ENCODE measurements around the gene GPR32. TPM values are rescaled to one million over a fixed set of nuclear protein-coding genes. Genes with fewer than 3 reads are reported as not detected.
"Not testable (repeated sequence)": the region's sequence is repeated elsewhere in the genome, so short reads cannot be mapped to it uniquely, and the experiment has no call there.

Gene GPR32
- total RNA-seq, 1 donor from 2014 or later: not detected

DNA sequence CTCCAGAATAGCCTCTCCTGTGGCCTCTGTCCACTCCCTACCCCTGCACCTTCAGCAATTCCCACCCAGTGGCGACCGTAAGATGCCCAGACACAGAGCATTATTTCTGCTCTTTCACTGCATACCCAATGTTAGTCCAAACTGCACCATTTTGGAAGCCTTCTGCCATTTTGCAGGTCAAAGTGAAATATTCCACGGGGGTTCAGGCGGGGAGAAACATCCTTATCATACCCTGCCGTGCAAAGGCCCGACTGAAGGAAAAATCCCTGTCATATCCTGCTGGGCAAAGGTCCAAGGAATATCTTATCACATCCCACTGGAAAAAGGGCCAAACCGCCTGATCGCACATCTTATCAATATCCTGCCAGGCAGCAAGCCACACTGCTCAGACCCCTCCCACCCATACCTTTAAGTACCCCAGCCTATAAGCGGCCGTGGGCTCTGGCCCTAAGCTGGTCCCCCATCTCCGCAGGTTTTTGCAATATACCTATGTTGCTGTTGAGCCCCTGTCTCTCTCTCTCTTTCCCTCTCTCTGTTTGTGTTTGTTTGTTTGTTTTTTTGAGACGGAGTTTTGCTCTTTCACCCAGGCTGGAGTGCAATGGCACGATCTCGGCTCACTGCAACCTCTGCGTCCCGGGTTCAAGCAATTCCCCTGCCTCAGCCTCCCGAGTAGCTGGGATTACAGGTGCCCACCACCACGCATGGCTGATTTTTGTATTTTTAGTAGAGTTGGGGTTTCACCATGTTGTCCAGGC, 28.9 kb upstream of the GPR32 start:
- Histone ChIP-seq H3K9me3 (no peaks in the 10 kb centered on the region), H3K4me3 (no peak overlapping the region), H3K36me3 (no peaks in the 10 kb centered on the region), H3K4me1 (no peaks in the 10 kb centered on the region), H3K27ac (no peak overlapping the region), H3K27me3 (peaks cover 29% of the 10 kb centered on the region)
- intact Hi-C loops (cut with DNase I): no loop called here
- ATAC-seq (no peak), DNase-seq (no peak)
- TF ChIP-seq, protein P1, sequence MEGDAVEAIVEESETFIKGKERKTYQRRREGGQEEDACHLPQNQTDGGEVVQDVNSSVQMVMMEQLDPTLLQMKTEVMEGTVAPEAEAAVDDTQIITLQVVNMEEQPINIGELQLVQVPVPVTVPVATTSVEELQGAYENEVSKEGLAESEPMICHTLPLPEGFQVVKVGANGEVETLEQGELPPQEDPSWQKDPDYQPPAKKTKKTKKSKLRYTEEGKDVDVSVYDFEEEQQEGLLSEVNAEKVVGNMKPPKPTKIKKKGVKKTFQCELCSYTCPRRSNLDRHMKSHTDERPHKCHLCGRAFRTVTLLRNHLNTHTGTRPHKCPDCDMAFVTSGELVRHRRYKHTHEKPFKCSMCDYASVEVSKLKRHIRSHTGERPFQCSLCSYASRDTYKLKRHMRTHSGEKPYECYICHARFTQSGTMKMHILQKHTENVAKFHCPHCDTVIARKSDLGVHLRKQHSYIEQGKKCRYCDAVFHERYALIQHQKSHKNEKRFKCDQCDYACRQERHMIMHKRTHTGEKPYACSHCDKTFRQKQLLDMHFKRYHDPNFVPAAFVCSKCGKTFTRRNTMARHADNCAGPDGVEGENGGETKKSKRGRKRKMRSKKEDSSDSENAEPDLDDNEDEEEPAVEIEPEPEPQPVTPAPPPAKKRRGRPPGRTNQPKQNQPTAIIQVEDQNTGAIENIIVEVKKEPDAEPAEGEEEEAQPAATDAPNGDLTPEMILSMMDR (IDR thresholded peaks at IDR 0.05): no peak

DNA sequence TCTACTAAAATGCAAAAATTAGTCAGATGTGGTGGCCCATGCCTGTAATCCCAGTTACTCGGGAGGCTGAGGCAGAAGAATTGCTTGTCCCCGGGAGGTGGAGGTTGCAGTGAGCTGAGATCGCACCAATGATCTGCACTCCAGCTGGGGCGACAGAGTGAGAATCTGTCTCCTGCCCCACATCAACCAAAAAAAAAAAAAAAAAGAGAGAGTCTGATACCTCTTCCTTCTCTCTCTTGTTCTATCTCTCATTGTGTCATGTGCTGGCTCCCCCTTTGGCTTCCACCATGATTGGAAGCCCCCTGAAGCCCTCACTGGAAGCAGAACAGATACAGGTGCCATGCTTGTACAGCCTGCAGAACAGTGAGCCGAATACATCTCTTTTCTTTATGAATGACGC, 26.7 kb upstream of the GPR32 start:
- H3K27ac ChIP-seq: no peak overlapping the region
- DNase-seq: no peak
- TF ChIP-seq, protein P1 (IDR thresholded peaks at IDR 0.05): no peak

DNA sequence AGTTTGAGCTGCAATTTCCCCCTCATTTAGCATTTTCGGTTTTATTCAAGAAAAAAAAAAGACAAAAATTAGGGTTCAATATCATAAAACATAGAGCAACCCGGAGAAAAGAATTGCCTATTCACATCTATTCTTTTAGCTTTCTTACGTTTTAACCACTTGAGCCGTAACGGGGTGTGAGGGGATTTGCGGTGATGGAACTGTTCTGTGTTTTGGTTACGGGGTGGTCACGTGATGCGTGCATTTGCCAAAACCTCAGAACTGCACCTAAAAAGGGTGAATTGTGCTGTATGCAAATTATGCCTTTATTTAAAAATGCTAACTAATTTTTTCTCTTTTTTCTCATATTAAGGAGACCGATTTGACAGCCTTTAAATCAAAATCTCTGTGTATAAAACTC, 25.0 kb upstream of the GPR32 start:
- peaks cover 19% of the 10 kb centered on the region for H3K27me3 ChIP-seq
- TF ChIP-seq, protein P1 (IDR thresholded peaks at IDR 0.05): no peak
- H3K27ac ChIP-seq: no peak overlapping the region
- no peak overlapping the region for H3K4me3 ChIP-seq
- no peaks in the 10 kb centered on the region for H3K9me3 ChIP-seq
- H3K4me1 ChIP-seq: no peaks in the 10 kb centered on the region
- no peak for ATAC-seq
- intact Hi-C loops (cut with DNase I): no loop called here
- no peaks in the 10 kb centered on the region for H3K36me3 ChIP-seq
- no peak for DNase-seq

More for the DNA sequence above, 26.7 kb upstream of the GPR32 start:
- Histone ChIP-seq H3K27me3 (peaks cover 30% of the 10 kb centered on the region), H3K4me1 (no peaks in the 10 kb centered on the region), H3K4me3 (no peak overlapping the region), H3K9me3 (no peaks in the 10 kb centered on the region), H3K36me3 (no peaks in the 10 kb centered on the region)
- intact Hi-C loops (cut with DNase I): no loop called here
- ATAC-seq: no peak

DNA sequence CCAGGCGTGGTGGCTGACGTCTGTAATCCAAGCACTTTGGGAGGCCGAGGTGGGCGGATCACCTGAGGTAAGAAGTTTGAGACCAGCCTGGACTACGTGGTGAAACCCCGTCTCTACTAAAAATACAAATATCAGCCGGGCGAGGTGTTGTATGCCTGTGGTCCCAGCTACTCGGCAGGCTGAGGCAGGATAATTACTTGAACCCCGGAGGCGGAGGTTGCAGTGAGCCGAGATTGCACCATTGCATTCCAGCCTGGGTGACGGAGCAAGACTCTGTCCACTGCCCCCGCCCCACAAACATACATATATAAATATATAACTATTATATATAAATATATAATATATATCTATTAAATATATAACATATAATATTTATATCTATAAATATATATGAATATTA, 23.1 kb upstream of the GPR32 start:
- H3K27ac ChIP-seq; DNase-seq; ATAC-seq; H3K9me3 ChIP-seq; H3K36me3 ChIP-seq; intact Hi-C loops (cut with DNase I); H3K4me1 ChIP-seq; H3K4me3 ChIP-seq; H3K27me3 ChIP-seq: not testable (repeated sequence)

GRCh38 chr19:50749490-50749889, 20.8 kb upstream of the GPR32 start:
- DNase-seq (no peak), ATAC-seq (no peak)
- H3K27ac ChIP-seq: no peak overlapping the region
- H3K9me3 ChIP-seq: no peaks in the 10 kb centered on the region
- no peak overlapping the region for H3K4me3 ChIP-seq
- TF ChIP-seq, protein P1 (IDR thresholded peaks at IDR 0.05): no peak
- H3K36me3 ChIP-seq: no peaks in the 10 kb centered on the region
- intact Hi-C loops (cut with DNase I): no loop called here
- H3K27me3 ChIP-seq: peaks cover 4% of the 10 kb centered on the region
- H3K4me1 ChIP-seq: no peaks in the 10 kb centered on the region

DNA sequence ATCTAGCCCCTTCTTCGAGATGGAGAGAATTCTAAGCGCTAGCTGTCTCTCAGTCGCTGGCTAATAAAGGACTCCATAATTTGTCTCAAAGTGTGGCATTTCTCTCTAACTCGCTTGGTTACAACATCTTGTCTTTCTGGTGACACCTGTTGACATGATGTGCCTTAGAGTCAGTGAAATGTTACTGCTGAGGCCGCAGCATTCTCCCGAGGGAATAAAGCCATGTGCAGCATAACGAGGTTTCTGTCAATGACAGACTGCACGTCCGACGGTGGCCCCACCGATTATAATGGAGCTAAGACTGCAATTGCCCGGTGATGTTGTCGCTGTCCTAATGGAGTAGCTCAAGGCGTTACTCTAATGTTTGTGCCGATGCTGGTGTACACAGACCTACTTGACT, 20.3 kb upstream of the GPR32 start:
- intact Hi-C loops (cut with DNase I): no loop called here
- Histone ChIP-seq H3K4me3 (no peak overlapping the region), H3K27me3 (peaks cover 4% of the 10 kb centered on the region), H3K9me3 (no peaks in the 10 kb centered on the region), H3K4me1 (no peaks in the 10 kb centered on the region), H3K36me3 (no peaks in the 10 kb centered on the region), H3K27ac (no peak overlapping the region)
- TF ChIP-seq, protein P1 (IDR thresholded peaks at IDR 0.05): no peak
- DNase-seq (no peak), ATAC-seq (no peak)
